Measurements from ENCODE around the gene HHIPL1.

HHIPL1 gene

GRCh38 chr14:99718031-99718810 lies 73.3 kb downstream of the HHIPL1 start:
- no peak for TF ChIP-seq ZNF274 (IDR thresholded peaks at IDR 0.05; ENCODE audit: low read depth, low read length)
- no peak overlapping the region for H3K4me3 ChIP-seq (ENCODE audit: low read length)

- H3K4me3 ChIP-seq (ENCODE audit: low read length), result no peak overlapping the region
- TF ChIP-seq ZNF274 (IDR thresholded peaks at IDR 0.05; ENCODE audit: low read depth, low read length), result no peak
These were observed 73.9 kb downstream of the HHIPL1 start for GRCh38 chr14:99718811-99719192.

GRCh38 chr14:99720941-99721791 lies 76.2 kb downstream of the HHIPL1 start:
- no peak for TF ChIP-seq ZNF274 (IDR thresholded peaks at IDR 0.05; ENCODE audit: low read depth, low read length)
- no peak overlapping the region for H3K4me3 ChIP-seq (ENCODE audit: low read length)

- H3K4me3 ChIP-seq (ENCODE audit: low read length), result no peak overlapping the region
- TF ChIP-seq ZNF274 (IDR thresholded peaks at IDR 0.05; ENCODE audit: low read depth, low read length), result no peak
These were observed 77.0 kb downstream of the HHIPL1 start for GRCh38 chr14:99721792-99722516.

- no peak overlapping the region for H3K4me3 ChIP-seq (ENCODE audit: low read length)
- TF ChIP-seq ZNF274 (IDR thresholded peaks at IDR 0.05; ENCODE audit: low read depth, low read length), result no peak
These were observed 77.8 kb downstream of the HHIPL1 start for GRCh38 chr14:99722741-99723140.

- TF ChIP-seq ZNF274 (IDR thresholded peaks at IDR 0.05; ENCODE audit: low read depth, low read length), result no peak
- no peak overlapping the region for H3K4me3 ChIP-seq (ENCODE audit: low read length)
These were observed 79.4 kb downstream of the HHIPL1 start for GRCh38 chr14:99724196-99724891.

- no peak overlapping the region for H3K4me3 ChIP-seq (ENCODE audit: low read length)
- no peak for TF ChIP-seq ZNF274 (IDR thresholded peaks at IDR 0.05; ENCODE audit: low read depth, low read length)
These were observed 80.2 kb downstream of the HHIPL1 start for GRCh38 chr14:99724939-99725773.

- no peak overlapping the region for H3K4me3 ChIP-seq (ENCODE audit: low read length)
- TF ChIP-seq ZNF274 (IDR thresholded peaks at IDR 0.05; ENCODE audit: low read depth, low read length), result no peak
These were observed 81.0 kb downstream of the HHIPL1 start for GRCh38 chr14:99725774-99726537.

- no peak overlapping the region for H3K4me3 ChIP-seq (ENCODE audit: low read length)
- no peak for TF ChIP-seq ZNF274 (IDR thresholded peaks at IDR 0.05; ENCODE audit: low read depth, low read length)
These were observed 81.7 kb downstream of the HHIPL1 start for GRCh38 chr14:99726538-99727095.

- no peak overlapping the region for H3K4me3 ChIP-seq (ENCODE audit: low read length)
- no peak for TF ChIP-seq ZNF274 (IDR thresholded peaks at IDR 0.05; ENCODE audit: low read depth, low read length)
These were observed 82.4 kb downstream of the HHIPL1 start for GRCh38 chr14:99727096-99727870.

GRCh38 chr14:99728231-99728920 lies 83.4 kb downstream of the HHIPL1 start:
- no peak overlapping the region for H3K4me3 ChIP-seq (ENCODE audit: low read length)
- no peak for TF ChIP-seq ZNF274 (IDR thresholded peaks at IDR 0.05; ENCODE audit: low read depth, low read length)
